ENCODE measurements around the gene PTPN22. TPM values are rescaled to one million over a fixed set of nuclear protein-coding genes. Genes with fewer than 3 reads are reported as not detected.
A peak's percentile ranks its signal among the peaks of the same experiment; 100 is the strongest.

Gene PTPN22
- total and polyA plus RNA-seq, 2 experiments from 2014 or later, result 0.86 to 1.6 TPM

GRCh38 chr1:113782406-113782805 is 89.1 kb downstream of the PTPN22 start:
- Histone ChIP-seq H3K4me3 (no peak overlapping the region), H3K27me3 (replicated peaks; ENCODE audit: insufficient read depth) (no peaks in the 10 kb centered on the region), H4K20me1 (ENCODE audit: insufficient read depth) (peaks cover 12% of the 10 kb centered on the region; the same call in 1 of the 2 replicates), H3K9ac (no peak overlapping the region), H3K27ac (peak overlapping the region; percentile 24; the same call in 1 of the 2 replicates), H3K4me1 (ENCODE audit: insufficient read depth) (peaks cover 38% of the 10 kb centered on the region), H2AFZ (no peak overlapping the region), H3K9me3 (ENCODE audit: low read depth) (no peaks in the 10 kb centered on the region), H3K9me2 (ENCODE audit: insufficient read depth) (no peaks in the 10 kb centered on the region), H3K4me2 (ENCODE audit: unreplicated experiment) (peak overlapping the region; percentile 34), H3K79me2 (ENCODE audit: insufficient read depth) (peaks cover 100% of the 10 kb centered on the region), H3F3A (ENCODE audit: insufficient read depth) (peaks cover 29% of the 10 kb centered on the region), H3K36me3 (ENCODE audit: low read depth) (no peaks in the 10 kb centered on the region)
- WGBS, 2 experiments (ENCODE audit: low coverage in 1 of 2, low lambda C conversion rate in 2 of 2, missing lambda C conversion rate in 2 of 2), result 5% methylated on average over 2 of the region's 2 CpGs
- in situ Hi-C loops (cut with MboI), result no loop called here
- DNase-seq, result no peak
- TF ChIP-seq EZH2 (IDR thresholded peaks at IDR 0.05; ENCODE audit: insufficient read depth, poor library complexity, severe bottlenecking), result no peak
- TF ChIP-seq EZH2phosphoT487 (IDR thresholded peaks at IDR 0.05; ENCODE audit: insufficient read depth, low read depth), result no peak

GRCh38 chr1:113780374-113781146 is 91.0 kb downstream of the PTPN22 start:
- Histone ChIP-seq H3K27ac (no peak overlapping the region), H3K9me3 (ENCODE audit: low read depth) (no peaks in the 10 kb centered on the region), H2AFZ (no peak overlapping the region), H3K79me2 (ENCODE audit: insufficient read depth) (peaks cover 97% of the 10 kb centered on the region), H3K36me3 (ENCODE audit: low read depth) (peaks cover 12% of the 10 kb centered on the region; the same call in 1 of the 2 replicates), H3F3A (ENCODE audit: insufficient read depth) (peaks cover 25% of the 10 kb centered on the region), H3K4me1 (ENCODE audit: insufficient read depth) (peaks cover 38% of the 10 kb centered on the region), H3K4me3 (no peak overlapping the region), H3K9ac (no peak overlapping the region), H3K4me2 (ENCODE audit: unreplicated experiment) (no peak overlapping the region), H3K9me2 (ENCODE audit: insufficient read depth) (no peaks in the 10 kb centered on the region), H4K20me1 (ENCODE audit: insufficient read depth) (peaks cover 12% of the 10 kb centered on the region; the same call in 1 of the 2 replicates), H3K27me3 (replicated peaks; ENCODE audit: insufficient read depth) (no peaks in the 10 kb centered on the region)
- 89 to 91% methylated on average over 5 of the region's 5 CpGs for WGBS, 2 experiments (ENCODE audit: low coverage in 1 of 2, low lambda C conversion rate in 2 of 2, missing lambda C conversion rate in 2 of 2)
- no peak for TF ChIP-seq EZH2phosphoT487 (IDR thresholded peaks at IDR 0.05; ENCODE audit: insufficient read depth, low read depth)
- no peak for TF ChIP-seq EZH2 (IDR thresholded peaks at IDR 0.05; ENCODE audit: insufficient read depth, poor library complexity, severe bottlenecking)
- in situ Hi-C loops (cut with MboI), result no loop called here
- DNase-seq, result no peak

DNA sequence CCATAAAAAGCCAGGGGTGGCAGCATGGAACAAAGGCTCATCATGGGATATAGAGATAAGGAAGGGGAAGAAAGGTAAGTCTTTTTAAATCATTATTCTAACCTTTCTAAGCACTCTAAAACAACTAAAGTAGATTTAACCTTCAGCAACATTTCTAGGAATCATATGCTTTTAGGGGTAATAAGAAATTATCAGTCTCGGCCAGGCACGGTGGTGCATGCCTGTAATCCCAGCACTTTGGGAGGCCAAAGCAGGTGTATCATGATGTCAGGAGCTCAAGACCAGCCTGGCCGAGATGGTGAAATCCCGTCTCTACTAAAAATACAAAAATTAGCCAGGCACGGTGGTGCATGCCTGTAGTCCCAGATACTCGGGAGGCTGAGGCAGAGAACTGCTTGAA is 92.0 kb downstream of the PTPN22 start:
- no peak overlapping the region for H3K4me3 ChIP-seq
- peaks cover 12% of the 10 kb centered on the region; the same call in 1 of the 2 replicates for H4K20me1 ChIP-seq (ENCODE audit: insufficient read depth)
- DNase-seq, result no peak
- peaks cover 23% of the 10 kb centered on the region for H3F3A ChIP-seq (ENCODE audit: insufficient read depth)
- peaks cover 12% of the 10 kb centered on the region; the same call in 1 of the 2 replicates for H3K36me3 ChIP-seq (ENCODE audit: low read depth)
- in situ Hi-C loops (cut with MboI), result no loop called here
- no peak overlapping the region for H3K27ac ChIP-seq
- TF ChIP-seq EZH2 (IDR thresholded peaks at IDR 0.05; ENCODE audit: insufficient read depth, poor library complexity, severe bottlenecking) (no peak), EZH2phosphoT487 (IDR thresholded peaks at IDR 0.05; ENCODE audit: insufficient read depth, low read depth) (no peak)
- no peak overlapping the region for H3K4me2 ChIP-seq (ENCODE audit: unreplicated experiment)
- 90 to 98% methylated on average over 6 of the region's 6 CpGs for WGBS, 2 experiments (ENCODE audit: low coverage in 1 of 2, low lambda C conversion rate in 2 of 2, missing lambda C conversion rate in 2 of 2)
- no peak overlapping the region for H2AFZ ChIP-seq
- peaks cover 35% of the 10 kb centered on the region for H3K4me1 ChIP-seq (ENCODE audit: insufficient read depth)
- H3K79me2 ChIP-seq (ENCODE audit: insufficient read depth), result peaks cover 91% of the 10 kb centered on the region
- H3K9me3 ChIP-seq (ENCODE audit: low read depth), result no peaks in the 10 kb centered on the region
- H3K27me3 ChIP-seq (replicated peaks; ENCODE audit: insufficient read depth), result no peaks in the 10 kb centered on the region
- no peaks in the 10 kb centered on the region for H3K9me2 ChIP-seq (ENCODE audit: insufficient read depth)
- H3K9ac ChIP-seq, result no peak overlapping the region

DNA sequence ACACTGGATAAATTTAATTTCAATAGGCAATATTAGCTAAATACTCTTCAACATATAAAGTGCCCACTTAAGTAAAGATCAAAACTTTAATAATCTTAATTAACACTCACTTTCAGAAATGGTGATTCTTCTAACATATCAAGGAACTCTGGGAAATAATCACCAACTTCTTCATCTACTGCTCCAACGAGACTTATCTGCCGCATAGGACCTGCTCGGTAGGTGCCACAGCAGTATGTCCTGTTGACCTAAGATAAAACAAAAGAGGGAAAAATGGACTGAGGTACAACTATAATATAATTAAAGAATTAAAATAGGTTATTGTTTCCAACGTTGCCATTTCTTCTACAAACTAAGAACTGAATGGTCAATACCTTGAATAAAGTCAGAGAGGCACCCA is 94.0 kb downstream of the PTPN22 start:
- peaks cover 12% of the 10 kb centered on the region; the same call in 1 of the 2 replicates for H4K20me1 ChIP-seq (ENCODE audit: insufficient read depth)
- H3K9me3 ChIP-seq (ENCODE audit: low read depth), result no peaks in the 10 kb centered on the region
- no peaks in the 10 kb centered on the region for H3K9me2 ChIP-seq (ENCODE audit: insufficient read depth)
- no peaks in the 10 kb centered on the region for H3K27me3 ChIP-seq (replicated peaks; ENCODE audit: insufficient read depth)
- no peak overlapping the region for H3K27ac ChIP-seq
- H3K36me3 ChIP-seq (ENCODE audit: low read depth), result peaks cover 12% of the 10 kb centered on the region
- TF ChIP-seq EZH2phosphoT487 (IDR thresholded peaks at IDR 0.05; ENCODE audit: insufficient read depth, low read depth) (no peak), EZH2 (IDR thresholded peaks at IDR 0.05; ENCODE audit: insufficient read depth, poor library complexity, severe bottlenecking) (no peak)
- no peak overlapping the region for H3K4me2 ChIP-seq (ENCODE audit: unreplicated experiment)
- WGBS, 2 experiments (ENCODE audit: low coverage in 1 of 2, low lambda C conversion rate in 2 of 2, missing lambda C conversion rate in 2 of 2), result 95 to 100% methylated on average over 4 of the region's 4 CpGs
- peaks cover 6% of the 10 kb centered on the region for H3F3A ChIP-seq (ENCODE audit: insufficient read depth)
- H3K79me2 ChIP-seq (ENCODE audit: insufficient read depth), result peaks cover 90% of the 10 kb centered on the region
- no peak for DNase-seq
- in situ Hi-C loops (cut with MboI), result no loop called here
- peaks cover 16% of the 10 kb centered on the region for H3K4me1 ChIP-seq (ENCODE audit: insufficient read depth)
- no peak overlapping the region for H2AFZ ChIP-seq
- H3K4me3 ChIP-seq, result no peak overlapping the region
- no peak overlapping the region for H3K9ac ChIP-seq

Measured in GM23248 (cell line).